H1 (cell line): ENCODE measurements around the gene SPDYC. TPM values are rescaled to one million over a fixed set of nuclear protein-coding genes. Genes with fewer than 3 reads are reported as not detected.

Source experiments
- CTCF ChIA-PET: fragments of 300-600 bp; sonication (Branson Sonifier 250); formaldehyde crosslinking; loops from one replicate; lab custom pipeline; 2021; ENCODE audit not compliant: partially characterized antibody; lab: Charles Lee
- POLR2A ChIA-PET: fragments of 300-600 bp; sonication (Branson Sonifier 250); formaldehyde crosslinking; loops from one replicate; lab custom pipeline; 2021; ENCODE audit warnings: inconsistent platforms; ENCODE audit not compliant: partially characterized antibody; lab: Charles Lee
- DNase-seq, 2 experiments: peaks; one replicate each; pipeline versions ENCODE4 v3.0.0 to v3.0.0-alpha.2; 2010 to 2022; ENCODE audit warnings: low spot score in 2 of 2, low read depth in 1 of 2, mixed read lengths in 1 of 2
- FAIRE-seq: peaks from 2 replicates; lab custom pipeline; 2011; peaks lifted over from hg19 to GRCh38; lab: Jason Lieb, UNC
- H2AFZ ChIP-seq: 2 replicates; pipeline ENCODE4 v1.8.1; 2012; ENCODE audit warnings: low read length, inconsistent platforms
- H2AK5ac ChIP-seq: 2 replicates; pipeline ENCODE4 v1.6.1; 2013; ENCODE audit warnings: low read depth, low read length
- H2BK120ac ChIP-seq: replicated peaks from 2 replicates; pipeline ENCODE3; 2013; ENCODE audit warnings: low read depth, low read length, inconsistent platforms
- H2BK12ac ChIP-seq: 2 replicates; pipeline ENCODE4 v1.6.1; 2013; ENCODE audit warnings: low read depth, low read length
- H2BK15ac ChIP-seq: 2 replicates; pipeline ENCODE4 v1.6.1; 2013; ENCODE audit warnings: low read length
- H2BK20ac ChIP-seq: 2 replicates; pipeline ENCODE4 v1.6.1; 2013; ENCODE audit warnings: low read length
- H2BK5ac ChIP-seq: 2 replicates; pipeline ENCODE4 v1.6.1; 2013; ENCODE audit warnings: low read depth, low read length
- H3K14ac ChIP-seq: 2 replicates; pipeline ENCODE4 v1.6.1; 2013; ENCODE audit warnings: inconsistent platforms; ENCODE audit not compliant: insufficient read length
- H3K18ac ChIP-seq: 2 replicates; pipeline ENCODE4 v1.6.1; 2013; ENCODE audit warnings: low read length; ENCODE audit errors: extremely low read depth
- H3K23ac ChIP-seq: 2 replicates; pipeline ENCODE4 v1.6.1; 2013; ENCODE audit warnings: inconsistent platforms; ENCODE audit not compliant: insufficient read length
- H3K23me2 ChIP-seq: 2 replicates; pipeline ENCODE4 v1.6.1; 2013; ENCODE audit warnings: low read depth, low read length
- H3K27ac ChIP-seq: 2 replicates; pipeline ENCODE4 v1.6.1; 2011; ENCODE audit warnings: low read depth, low read length, inconsistent platforms
- H3K27me3 ChIP-seq, 4 experiments: replicated peaks in 1 of 4; 1 replicate in 1 of 4; 2 replicates in 3 of 4; pipeline versions ENCODE4 v1.6.1 to v1.8.1; 2011 to 2013; ENCODE audit warnings: low read length in 3 of 4, mild to moderate bottlenecking in 3 of 4, inconsistent platforms in 2 of 4, mixed read lengths in 2 of 4, moderate library complexity in 1 of 4; ENCODE audit not compliant: control insufficient read depth in 3 of 4, insufficient read depth in 3 of 4; ENCODE audit errors: extremely low read depth in 1 of 4
- H3K36me3 ChIP-seq, 4 experiments: 2 replicates each; pipeline versions ENCODE4 v1.6.1 to v1.8.1; 2011 to 2013; ENCODE audit warnings: mild to moderate bottlenecking in 4 of 4, low read length in 3 of 4, moderate library complexity in 2 of 4, control low read depth in 1 of 4, inconsistent platforms in 1 of 4; ENCODE audit not compliant: insufficient read depth in 4 of 4, control insufficient read depth in 2 of 4
- H3K4ac ChIP-seq: replicated peaks from 2 replicates; pipeline ENCODE3; 2013; ENCODE audit warnings: low read length, low read depth, mixed read lengths, inconsistent platforms; ENCODE audit not compliant: insufficient read length
- H3K4me1 ChIP-seq, 4 experiments: replicated peaks in 1 of 4; 1 replicate in 1 of 4; 2 replicates in 3 of 4; pipeline versions ENCODE4 v1.6.1 to v1.8.1; 2011 to 2013; ENCODE audit warnings: low read length in 3 of 4, inconsistent platforms in 2 of 4, mixed read lengths in 1 of 4; ENCODE audit not compliant: insufficient read depth in 4 of 4, control insufficient read depth in 3 of 4
- H3K4me2 ChIP-seq, 2 experiments: 2 replicates each; pipeline versions ENCODE4 v1.6.1 to v1.8.1; 2011 to 2013; ENCODE audit warnings: low read depth in 2 of 2, low read length in 2 of 2, control low read depth in 1 of 2, inconsistent platforms in 1 of 2, mild to moderate bottlenecking in 1 of 2; ENCODE audit not compliant: insufficient read depth in 1 of 2
- H3K4me3 ChIP-seq, 4 experiments: fragments of 200-600, 300-600 bp in 1 of 4; sonication (generic), shearing (Covaris generic), sonication (Bioruptor Twin) in 1 of 4; 2 replicates each; pipeline versions ENCODE4 v1.5.1 to v1.8.1; 2011 to 2016; ENCODE audit warnings: low read length in 4 of 4, low read depth in 3 of 4, control low read depth in 2 of 4, inconsistent platforms in 2 of 4, mild to moderate bottlenecking in 2 of 4, mixed read lengths in 1 of 4, moderate library complexity in 1 of 4; ENCODE audit not compliant: insufficient read depth in 2 of 4; ENCODE audit errors: extremely low read depth in 1 of 4
- H3K56ac ChIP-seq: replicated peaks from 2 replicates; pipeline ENCODE3; 2013; ENCODE audit warnings: low read depth, mild to moderate bottlenecking, mixed read lengths, low read length, inconsistent platforms; ENCODE audit not compliant: insufficient read length
- H3K79me1 ChIP-seq: 2 replicates; pipeline ENCODE4 v1.6.1; 2013; ENCODE audit warnings: low read depth, low read length, control low read depth
- H3K79me2 ChIP-seq, 2 experiments: 2 replicates each; pipeline versions ENCODE4 v1.6.1 to v1.8.1; 2012 to 2013; ENCODE audit warnings: low read length in 2 of 2, mild to moderate bottlenecking in 2 of 2, inconsistent platforms in 1 of 2; ENCODE audit not compliant: insufficient read depth in 2 of 2, control insufficient read depth in 1 of 2
- H3K9ac ChIP-seq, 4 experiments: replicated peaks in 1 of 4; 1 replicate in 1 of 4; 2 replicates in 3 of 4; pipeline versions ENCODE4 v1.6.1 to v1.8.1; 2011 to 2013; ENCODE audit warnings: low read depth in 3 of 4, low read length in 3 of 4, control low read depth in 2 of 4, mild to moderate bottlenecking in 2 of 4, moderate library complexity in 2 of 4, inconsistent platforms in 1 of 4; ENCODE audit errors: extremely low read depth in 1 of 4
- H3K9me3 ChIP-seq, 2 experiments: 2 replicates each; pipeline versions ENCODE4 v1.6.1 to v1.8.1; 2012 to 2013; ENCODE audit warnings: mild to moderate bottlenecking in 2 of 2, moderate library complexity in 2 of 2, control low read depth in 1 of 2, inconsistent platforms in 1 of 2, low read depth in 1 of 2, low read length in 1 of 2, mixed read lengths in 1 of 2; ENCODE audit not compliant: insufficient read depth in 2 of 2
- H4K20me1 ChIP-seq, 2 experiments: replicated peaks in 1 of 2; 2 replicates each; pipeline versions ENCODE3 to v1.8.1; 2011 to 2013; ENCODE audit warnings: inconsistent platforms in 2 of 2, low read length in 2 of 2, mild to moderate bottlenecking in 1 of 2; ENCODE audit not compliant: insufficient read depth in 2 of 2, control insufficient read depth in 1 of 2
- H4K5ac ChIP-seq: 2 replicates; pipeline ENCODE4 v1.6.1; 2013; ENCODE audit warnings: low read length, low read depth, mixed read lengths, inconsistent platforms; ENCODE audit not compliant: insufficient read length
- H4K8ac ChIP-seq: 2 replicates; pipeline ENCODE4 v1.8.0; 2013; ENCODE audit warnings: mild to moderate bottlenecking, moderate library complexity, low read length, inconsistent platforms; ENCODE audit not compliant: insufficient read depth; ENCODE audit errors: extremely low read depth
- H4K91ac ChIP-seq: replicated peaks from 2 replicates; pipeline ENCODE3; 2013; ENCODE audit warnings: low read length, mixed read lengths, inconsistent platforms; ENCODE audit not compliant: insufficient read length
- ASH2L ChIP-seq: fragments of 200-600, 300-600 bp; sonication (generic); IDR thresholded peaks from one replicate; pipeline ENCODE4 v1.7.1; 2017; ENCODE audit warnings: low read length
- BACH1 ChIP-seq: IDR thresholded peaks from 2 replicates; pipeline ENCODE4 v1.6.1; 2012; ENCODE audit warnings: low read length, improper control_type of control experiment
- EGR1 ChIP-seq: IDR thresholded peaks from 2 replicates; pipeline ENCODE4 v1.6.1; 2011; ENCODE audit warnings: low read depth, low read length, borderline replicate concordance
- NANOG ChIP-seq: IDR thresholded peaks from 2 replicates; pipeline ENCODE4 v1.6.1; 2011; ENCODE audit warnings: low read length, low read depth, mild to moderate bottlenecking, inconsistent platforms; ENCODE audit not compliant: insufficient read depth, poor library complexity, severe bottlenecking
- WGBS, 2 experiments: shearing (Covaris generic) in 1 of 2; methylation state at CpG; one replicate each; pipeline versions ENCODE4 v1.1.6 to v1.1.7; 2013 to 2015; ENCODE audit warnings: low lambda C conversion rate in 2 of 2, mixed read lengths in 2 of 2, inconsistent platforms in 1 of 2, low coverage in 1 of 2, missing lambda C conversion rate in 1 of 2; ENCODE audit not compliant: insufficient replicate concordance in 2 of 2, insufficient coverage in 1 of 2, insufficient read length in 1 of 2; ENCODE audit errors: extremely low coverage in 1 of 2, missing lambda C conversion rate in 1 of 2; 5-methylcytosine and 5-hydroxymethylcytosine counted together
- polyA plus RNA-seq, 7 experiments: library from polyadenylated mRNA; depleted of rRNA in 3 of 7; stranded (reverse) in 5 of 7; unstranded in 2 of 7; fragments of >200 nt in 5 of 7; fragments of 200-250 nt in 2 of 7; gene quantifications; 1 replicate in 5 of 7; 2 replicates in 1 of 7; 4 replicates in 1 of 7; pipeline versions ENCODE4 v1.2.1 to v1.2.3, GENCODE V29; 2011 to 2013; ENCODE audit warnings: missing spikeins in 2 of 7, mixed read lengths in 2 of 7
- total RNA-seq: library from RNA; stranded (reverse); fragmentation: NEBNext Ultra II Directional; extraction: Animal tissue kit (Norgen Biotek cat#: 25700); gene quantifications from 2 replicates; pipeline ENCODE4 v1.2.1, GENCODE V29; 2021

SPDYC gene
- total and polyA plus RNA-seq, 2 of the 8 experiments (the other 6 are each of a cell fraction or from before 2014, with no cell fraction given): 0.15 TPM; not detected in 1

DNA sequence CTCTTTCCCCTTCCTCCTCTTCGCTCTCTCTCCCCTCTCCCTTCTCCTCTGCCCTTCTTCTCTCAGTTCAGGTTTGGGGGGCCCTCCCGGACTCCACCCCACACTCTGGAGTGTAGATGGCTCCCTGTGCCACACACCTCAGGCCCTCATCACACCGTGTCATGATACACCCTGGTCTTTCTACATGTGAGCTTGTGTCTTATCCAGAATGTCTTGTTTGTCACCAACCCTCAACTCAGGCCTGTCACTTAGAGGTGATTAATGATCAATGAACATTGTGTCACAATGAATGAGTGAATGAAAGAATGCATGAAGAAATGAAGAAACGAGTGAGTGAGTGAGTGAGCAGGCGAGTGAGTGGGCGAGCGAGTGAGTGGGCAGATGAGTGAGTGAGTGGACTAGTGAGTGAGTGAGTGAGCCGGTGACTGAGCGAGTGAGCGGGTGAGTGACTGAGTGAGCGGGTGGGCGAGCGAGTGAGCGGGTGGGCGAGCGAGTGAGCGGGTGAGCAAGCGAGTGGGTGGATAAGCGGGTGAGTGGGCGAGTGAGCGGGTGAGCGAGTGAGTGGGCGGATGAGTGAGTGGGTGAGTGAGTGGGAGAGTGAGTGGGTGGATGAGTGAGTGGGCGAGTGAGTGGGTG lies 45.5 kb downstream of the SPDYC start:
- H2AK5ac ChIP-seq: peak overlapping the region; percentile 94
- POLR2A ChIA-PET: interaction anchor here (0.8 to 13.9 kb wide), 9 partner anchors 10 to 127 kb away, joined by 3 to 324 read pairs (median 22); partner anchors contain the start of gene POLA2
- no peak for DNase-seq
- peak overlapping the region; percentile 85; the same call in 1 of the 2 replicates for H2BK12ac ChIP-seq
- H3K4me1 ChIP-seq: peaks cover 5 to 36% (median 29%) of the 10 kb centered on the region in 4 experiments
- CTCF ChIA-PET: interaction anchor here (0.8 to 6.3 kb wide), 7 partner anchors 10 to 35 kb away, joined by 3 to 88 read pairs (median 5); partner anchors contain the start of gene CAPN1
- H3K4me3 ChIP-seq: peak overlapping the region in 1 of 4 experiments; percentile 39; a peak in 2 of 8 replicates
- H4K8ac ChIP-seq: no peak overlapping the region
- no peaks in the 10 kb centered on the region for H3K27me3 ChIP-seq
- H2AFZ ChIP-seq: no peak overlapping the region
- no peak overlapping the region for H3K4ac ChIP-seq
- peak; percentile 53; the same call in 1 of the 2 replicates for TF ChIP-seq EGR1
- 0 out of 2 replicates have a peak, but pooled peaks have one; percentile 18 for TF ChIP-seq BACH1
- TF ChIP-seq NANOG: no peak
- peak; percentile 100 for TF ChIP-seq ASH2L
- TF ChIP-seq, all 59 proteins: peak for 3
- no peak overlapping the region for H3K23ac ChIP-seq
- peak overlapping the region; percentile 53 to 60; a peak in 3 of 4 replicates for H3K4me2 ChIP-seq
- H3K9ac ChIP-seq: 0 out of 7 replicates have a peak overlapping the region, but pooled peaks of 1 of the 4 experiments have one; percentile 8
- H2BK120ac ChIP-seq: no peak overlapping the region
- H3K27ac ChIP-seq: no peak overlapping the region; the same call in 1 of the 2 replicates
- peaks cover 4 to 13% (median 8%) of the 10 kb centered on the region in 4 experiments; a peak in 7 of 8 replicates for H3K36me3 ChIP-seq
- no peak overlapping the region for H4K5ac ChIP-seq
- peak overlapping the region; percentile 82; the same call in 1 of the 2 replicates for H2BK15ac ChIP-seq
- no peak for FAIRE-seq
- H3K79me2 ChIP-seq: peaks cover 0 to 15% of the 10 kb centered on the region in 2 experiments; a peak in 1 of 4 replicates
- H2BK20ac ChIP-seq: no peak overlapping the region
- no peaks in the 10 kb centered on the region for H3K9me3 ChIP-seq
- no peak overlapping the region for H3K14ac ChIP-seq
- WGBS, 2 experiments: 85 to 100% methylated on average over 6 to 24 of the region's 24 CpGs
- H2BK5ac ChIP-seq: peak overlapping the region; percentile 66; the same call in 1 of the 2 replicates
- peaks cover 11% of the 10 kb centered on the region; the same call in 1 of the 2 replicates for H3K23me2 ChIP-seq
- no peak overlapping the region for H3K56ac ChIP-seq
- H3K79me1 ChIP-seq: peaks cover 4% of the 10 kb centered on the region
- H3K18ac ChIP-seq: no peak overlapping the region; the same call in none of the 2 replicates
- peak overlapping the region; percentile 34 for H4K91ac ChIP-seq
- peaks cover 0 to 3% of the 10 kb centered on the region in 2 experiments for H4K20me1 ChIP-seq
